GM12892 (cell line): Measurements from ENCODE around the gene GRAMD1A.

Source experiments
- DNase-seq: peaks from one replicate; pipeline ENCODE4 v3.0.0; 2011; ENCODE audit not compliant: insufficient read length
- FAIRE-seq: peaks from 2 replicates; lab custom pipeline; 2011; peaks lifted over from hg19 to GRCh38; lab: Jason Lieb, UNC
- POLR2A ChIP-seq: IDR thresholded peaks from 2 replicates; pipeline ENCODE4 v1.6.1; 2011; ENCODE audit warnings: low read depth, low read length, control low read depth
- POLR2AphosphoS5 ChIP-seq: IDR thresholded peaks from 2 replicates; pipeline ENCODE4 v1.6.1; 2011; ENCODE audit warnings: low read depth, low read length, control low read depth
- TAF1 ChIP-seq: IDR thresholded peaks from 2 replicates; pipeline ENCODE4 v1.6.1; 2011; ENCODE audit warnings: low read depth, mild to moderate bottlenecking, control low read depth, low read length, borderline replicate concordance

GRAMD1A gene

GRCh38 chr19:35059006-35059798 lies 59.1 kb downstream of the GRAMD1A start:
- TF ChIP-seq POLR2A (no peak), POLR2AphosphoS5 (no peak), TAF1 (no peak)
- DNase-seq = no peak
- no peak for FAIRE-seq

- FAIRE-seq (no peak), DNase-seq (no peak)
- no peak for TF ChIP-seq POLR2AphosphoS5
- no peak for TF ChIP-seq TAF1
- no peak for TF ChIP-seq POLR2A
These were observed 59.6 kb downstream of the GRAMD1A start for GRCh38 chr19:35059799-35060091.

GRCh38 chr19:35060160-35060855 lies 60.2 kb downstream of the GRAMD1A start:
- TF ChIP-seq TAF1 (no peak), POLR2AphosphoS5 (no peak), POLR2A (no peak)
- no peak for DNase-seq
- no peak for FAIRE-seq

- DNase-seq (no peak), FAIRE-seq (no peak)
- TF ChIP-seq POLR2A (no peak), POLR2AphosphoS5 (no peak), TAF1 (no peak)
These were observed 61.7 kb downstream of the GRAMD1A start for GRCh38 chr19:35061583-35062373.

- DNase-seq (no peak), FAIRE-seq (no peak)
- TF ChIP-seq POLR2A (no peak), TAF1 (no peak), POLR2AphosphoS5 (no peak)
These were observed 62.8 kb downstream of the GRAMD1A start for GRCh38 chr19:35062942-35063341.

- no peak for DNase-seq
- FAIRE-seq = no peak
- TF ChIP-seq TAF1 (no peak), POLR2A (no peak), POLR2AphosphoS5 (no peak)
These were observed 64.1 kb downstream of the GRAMD1A start for GRCh38 chr19:35063940-35064818.

GRCh38 chr19:35065574-35065973 lies 65.5 kb downstream of the GRAMD1A start:
- DNase-seq = no peak
- no peak for TF ChIP-seq TAF1
- no peak for TF ChIP-seq POLR2AphosphoS5
- FAIRE-seq = no peak

- no peak for FAIRE-seq
- TF ChIP-seq POLR2AphosphoS5 = no peak
- TF ChIP-seq TAF1 = no peak
- no peak for TF ChIP-seq POLR2A
- DNase-seq = no peak
These were observed 66.0 kb downstream of the GRAMD1A start for GRCh38 chr19:35066121-35066520.

- TF ChIP-seq POLR2AphosphoS5 (no peak), POLR2A (no peak)
- DNase-seq (peak; percentile 82), FAIRE-seq (peak; percentile 67)
These were observed 66.8 kb downstream of the GRAMD1A start for GRCh38 chr19:35066691-35067563.
